K562 (cell line): ENCODE data around the gene BMF. TPM values are rescaled to one million over a fixed set of nuclear protein-coding genes. Genes with fewer than 3 reads are reported as not detected.
A peak's percentile ranks its signal among the peaks of the same experiment; 100 is the strongest.

Experiments
- ATAC-seq: fragments of 200-7000 bp; cut with Tn5 transposase; 3 replicates; pipeline ENCODE4 v1.9.1; 2020; ENCODE audit warnings: moderate library complexity
- BruUV-seq: library from RNA; stranded (reverse); fragments of 400-500 nt; replicated peaks from 2 replicates; lab custom pipeline; 2021; lab: Mats Ljungman, UMichigan
- CTCF ChIA-PET: fragments of 300-600 bp; formaldehyde crosslinking; extraction: SDS; loops from one replicate; lab custom pipeline; 2021; ENCODE audit warnings: low intra/inter-chr PET ratio; lab: Yijun Ruan, JAX
- POLR2A ChIA-PET: fragments of 300-600, 350-650 bp; sonication (Branson Sonifier 250); formaldehyde crosslinking; extraction: SDS; loops from one replicate; lab custom pipeline; 2021; ENCODE audit warnings: antibody characterized with exemption, inconsistent platforms; lab: Yijun Ruan, JAX
- DNase-seq, 4 experiments: peaks; one replicate each; pipeline versions ENCODE4 v3.0.0 to v3.0.0-alpha.2; 2011 to 2018; ENCODE audit warnings: low spot score in 3 of 4, mixed read lengths in 3 of 4; ENCODE audit errors: extremely low read depth in 1 of 4
- FAIRE-seq: peaks from 2 replicates; lab custom pipeline; 2011; peaks lifted over from hg19 to GRCh38; lab: Jason Lieb, UNC
- H2AFZ ChIP-seq: 2 replicates; pipeline ENCODE4 v1.6.0; 2011; ENCODE audit warnings: low read depth, low read length, control low read depth, inconsistent platforms
- H3K27ac ChIP-seq: fragments of 200-600 bp; 3 replicates; pipeline ENCODE4 v1.8.0; 2011; ENCODE audit warnings: low read depth, mild to moderate bottlenecking, control low read depth, inconsistent platforms, low read length, moderate library complexity, mixed read lengths; ENCODE audit errors: extremely low read depth
- H3K27me3 ChIP-seq, 2 experiments: fragments of 300-600 bp in 1 of 2; 2 replicates in 1 of 2; 3 replicates in 1 of 2; pipeline versions ENCODE4 v1.6.0 to v1.8.0; 2011; ENCODE audit warnings: inconsistent platforms in 2 of 2, low read length in 2 of 2, mild to moderate bottlenecking in 1 of 2, mixed read lengths in 1 of 2, moderate library complexity in 1 of 2; ENCODE audit not compliant: control insufficient read depth in 2 of 2, insufficient read depth in 2 of 2
- H3K36me3 ChIP-seq: fragments of 300-600 bp; 3 replicates; pipeline ENCODE4 v1.8.0; 2011; ENCODE audit warnings: mild to moderate bottlenecking, low read length, inconsistent platforms; ENCODE audit not compliant: control insufficient read depth, insufficient read depth
- H3K4me1 ChIP-seq, 2 experiments: fragments of 200-600 bp in 1 of 2; replicated peaks in 1 of 2; 2 replicates in 1 of 2; 3 replicates in 1 of 2; pipeline versions ENCODE4 v1.5.1 to v1.8.0; 2011; ENCODE audit warnings: inconsistent platforms in 2 of 2, low read length in 2 of 2, mild to moderate bottlenecking in 1 of 2, mixed read lengths in 1 of 2, moderate library complexity in 1 of 2; ENCODE audit not compliant: control insufficient read depth in 2 of 2, insufficient read depth in 2 of 2
- H3K4me2 ChIP-seq: 2 replicates; pipeline ENCODE4 v1.6.1; 2011; ENCODE audit warnings: low read length, control low read depth, inconsistent platforms, mixed read lengths; ENCODE audit not compliant: insufficient read depth
- H3K4me3 ChIP-seq: fragments of 200-600 bp; sonication (generic), shearing (Covaris generic); 2 replicates; pipeline ENCODE4 v1.5.1; 2016; ENCODE audit warnings: control low read depth, inconsistent platforms
- H3K79me2 ChIP-seq: fragments of 200-600 bp; 3 replicates; pipeline ENCODE4 v1.8.0; 2011; ENCODE audit warnings: low read length, inconsistent platforms; ENCODE audit not compliant: control insufficient read depth, insufficient read depth
- H3K9ac ChIP-seq, 2 experiments: 2 replicates each; pipeline versions ENCODE4 v1.6.0 to v1.6.1; 2011; ENCODE audit warnings: low read depth in 2 of 2, low read length in 2 of 2, control low read depth in 1 of 2, inconsistent platforms in 1 of 2, mild to moderate bottlenecking in 1 of 2, mixed read lengths in 1 of 2; ENCODE audit not compliant: insufficient read depth in 1 of 2
- H3K9me1 ChIP-seq: one replicate; pipeline ENCODE4 v1.6.0; 2011; ENCODE audit warnings: inconsistent platforms, mild to moderate bottlenecking, low read length, moderate library complexity; ENCODE audit not compliant: control insufficient read depth, insufficient read depth
- H3K9me3 ChIP-seq: replicated peaks from 2 replicates; pipeline ENCODE4 v1.5.1; 2011; ENCODE audit warnings: low read depth, low read length, inconsistent platforms; ENCODE audit not compliant: control insufficient read depth, insufficient read depth
- H4K20me1 ChIP-seq: replicated peaks from 2 replicates; pipeline ENCODE4 v1.6.1; 2011; ENCODE audit warnings: low read length, inconsistent platforms, mixed read lengths; ENCODE audit not compliant: control insufficient read depth, insufficient read depth
- ETV5 ChIP-seq: sonication (generic); formaldehyde crosslinking; IDR thresholded peaks from 2 replicates; pipeline ENCODE4 v1.4.0; 2020; ENCODE audit warnings: low read depth, mild to moderate bottlenecking, missing genetic modification reagents
- MCM7 ChIP-seq, 2 experiments: fragments of 450-650 bp; IDR thresholded peaks; 2 replicates each; pipeline ENCODE4 v1.6.1; 2016 to 2018
- PCBP1 ChIP-seq: fragments of 200-400 bp; formaldehyde crosslinking; IDR thresholded peaks from 2 replicates; pipeline ENCODE4 v1.6.1; 2018; ENCODE audit warnings: mild to moderate bottlenecking, low read depth, low read length; ENCODE audit not compliant: poor library complexity, severe bottlenecking
- THRB ChIP-seq: fragments of 450-650 bp; formaldehyde crosslinking; conservative IDR thresholded peaks from 2 replicates; pipeline ENCODE4 v1.4.0; 2022; ENCODE audit warnings: mild to moderate bottlenecking, missing genetic modification characterization
- ZNF696 ChIP-seq: fragments of 250-450 bp; sonication (Bioruptor Pico); conservative IDR thresholded peaks from 2 replicates; pipeline ENCODE4 v1.4.0; 2020; ENCODE audit warnings: mild to moderate bottlenecking, moderate library complexity
- WGBS: fragments of 100-300 bp; shearing (Covaris generic); methylation state at CpG from one replicate; pipeline ENCODE4 v1.1.6; 2016; ENCODE audit warnings: low coverage, mixed read lengths; ENCODE audit not compliant: insufficient coverage; ENCODE audit errors: missing lambda C conversion rate; 5-methylcytosine and 5-hydroxymethylcytosine counted together
- in situ Hi-C: fragments of 300-500 bp; cut with MboI; formaldehyde crosslinking; loops from 4 replicates; pipeline ENCODE4 v1.15.0; 2018; ENCODE audit warnings: inconsistent platforms, mixed read lengths
- intact Hi-C: fragments of 100-400 bp; cut with micrococcal nuclease; formaldehyde crosslinking; loops from 2 replicates; pipeline ENCODE4 v1.14.2; 2022
- polyA plus RNA-seq, 8 experiments: library from polyadenylated mRNA; depleted of rRNA in 4 of 8; stranded (reverse) in 5 of 8; unstranded in 3 of 8; fragments of >200 nt; fragmentation: Nextera tagmentation in 2 of 8; fragmentation: Illumina TruSeq in 1 of 8; extraction: Ambion mirVana in 2 of 8; extraction: Trizol in 1 of 8; gene quantifications; 2 replicates each; pipeline versions ENCODE4 v1.2.1 to v1.2.3, GENCODE V29; 2011 to 2014; ENCODE audit warnings: inconsistent platforms in 1 of 8, missing spikeins in 1 of 8
- total RNA-seq, 7 experiments: library from RNA; depleted of rRNA in 6 of 7; stranded (reverse); fragments of >200 nt in 6 of 7; fragmentation: Illumina TruSeq in 2 of 7; extraction: Trizol in 2 of 7; gene quantifications; 2 replicates each; pipeline versions ENCODE4 v1.2.1 to v1.2.3, GENCODE V29; 2011 to 2021; ENCODE audit warnings: low replicate concordance in 1 of 7
- TF ChIP-seq, protein P1 (sequence below): sonication (generic); formaldehyde crosslinking; IDR thresholded peaks from 2 replicates; pipeline ENCODE4 v1.8.0; 2022; ENCODE audit warnings: mild to moderate bottlenecking, missing genetic modification reagents

BMF gene
- total and polyA plus RNA-seq, 9 of the 15 experiments (the other 6 are each of a cell fraction or from before 2014, with no cell fraction given): 0.25 to 0.91 (median 0.59) TPM; not detected in 2

GRCh38 chr15:40046721-40047414, 61.8 kb downstream of the BMF start:
- 79% methylated on average over 5 of the region's 5 CpGs for WGBS
- intact Hi-C loops: loop anchor here (5.0 kb wide), 1 partner anchor 260 kb away; no protein-coding TSS in a partner anchor
- Histone ChIP-seq H3K4me1 (peaks cover 10 to 26% of the 10 kb centered on the region in 2 experiments), H3K36me3 (peaks cover 9% of the 10 kb centered on the region; the same call in 1 of the 3 replicates), H2AFZ (no peak overlapping the region), H3K9me1 (no peaks in the 10 kb centered on the region), H3K27me3 (no peaks in the 10 kb centered on the region), H3K9me3 (no peaks in the 10 kb centered on the region), H3K9ac (peak overlapping the region in 1 of 2 experiments; percentile 70; a peak in 2 of 4 replicates), H3K4me2 (no peak overlapping the region), H3K79me2 (no peaks in the 10 kb centered on the region), H3K27ac (no peak overlapping the region), H4K20me1 (no peaks in the 10 kb centered on the region; the same call in 1 of the 2 replicates), H3K4me3 (no peak overlapping the region)
- ATAC-seq (no peak), FAIRE-seq (no peak), DNase-seq (no peak)
- in situ Hi-C loops: loop anchor here (5.0 kb wide), 1 partner anchor 225 kb away; no protein-coding TSS in a partner anchor
- no TSS peak for BruUV-seq
- POLR2A ChIA-PET: interaction anchor here (0.6 to 3.1 kb wide), 2 partner anchors 115 to 231 kb away, joined by 3 to 15 read pairs; partner anchors contain the start of gene BUB1B
- CTCF ChIA-PET: no interaction called here
- no peak for TF ChIP-seq ETV5 (CRISPR knock-in tag)
- TF ChIP-seq THRB (CRISPR knock-in tag): no peak
- no peak for TF ChIP-seq MCM7 (IDR thresholded peaks at IDR 0.05)
- TF ChIP-seq ZNF696 (CRISPR knock-in tag): no peak
- TF ChIP-seq PCBP1: no peak
- TF ChIP-seq, protein P1, sequence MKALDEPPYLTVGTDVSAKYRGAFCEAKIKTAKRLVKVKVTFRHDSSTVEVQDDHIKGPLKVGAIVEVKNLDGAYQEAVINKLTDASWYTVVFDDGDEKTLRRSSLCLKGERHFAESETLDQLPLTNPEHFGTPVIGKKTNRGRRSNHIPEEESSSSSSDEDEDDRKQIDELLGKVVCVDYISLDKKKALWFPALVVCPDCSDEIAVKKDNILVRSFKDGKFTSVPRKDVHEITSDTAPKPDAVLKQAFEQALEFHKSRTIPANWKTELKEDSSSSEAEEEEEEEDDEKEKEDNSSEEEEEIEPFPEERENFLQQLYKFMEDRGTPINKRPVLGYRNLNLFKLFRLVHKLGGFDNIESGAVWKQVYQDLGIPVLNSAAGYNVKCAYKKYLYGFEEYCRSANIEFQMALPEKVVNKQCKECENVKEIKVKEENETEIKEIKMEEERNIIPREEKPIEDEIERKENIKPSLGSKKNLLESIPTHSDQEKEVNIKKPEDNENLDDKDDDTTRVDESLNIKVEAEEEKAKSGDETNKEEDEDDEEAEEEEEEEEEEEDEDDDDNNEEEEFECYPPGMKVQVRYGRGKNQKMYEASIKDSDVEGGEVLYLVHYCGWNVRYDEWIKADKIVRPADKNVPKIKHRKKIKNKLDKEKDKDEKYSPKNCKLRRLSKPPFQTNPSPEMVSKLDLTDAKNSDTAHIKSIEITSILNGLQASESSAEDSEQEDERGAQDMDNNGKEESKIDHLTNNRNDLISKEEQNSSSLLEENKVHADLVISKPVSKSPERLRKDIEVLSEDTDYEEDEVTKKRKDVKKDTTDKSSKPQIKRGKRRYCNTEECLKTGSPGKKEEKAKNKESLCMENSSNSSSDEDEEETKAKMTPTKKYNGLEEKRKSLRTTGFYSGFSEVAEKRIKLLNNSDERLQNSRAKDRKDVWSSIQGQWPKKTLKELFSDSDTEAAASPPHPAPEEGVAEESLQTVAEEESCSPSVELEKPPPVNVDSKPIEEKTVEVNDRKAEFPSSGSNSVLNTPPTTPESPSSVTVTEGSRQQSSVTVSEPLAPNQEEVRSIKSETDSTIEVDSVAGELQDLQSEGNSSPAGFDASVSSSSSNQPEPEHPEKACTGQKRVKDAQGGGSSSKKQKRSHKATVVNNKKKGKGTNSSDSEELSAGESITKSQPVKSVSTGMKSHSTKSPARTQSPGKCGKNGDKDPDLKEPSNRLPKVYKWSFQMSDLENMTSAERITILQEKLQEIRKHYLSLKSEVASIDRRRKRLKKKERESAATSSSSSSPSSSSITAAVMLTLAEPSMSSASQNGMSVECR (CRISPR knock-in tag): no peak
